GM12878 (cell line): ENCODE results near the gene UQCR11. TPM values are rescaled to one million over a fixed set of nuclear protein-coding genes. Genes with fewer than 3 reads are reported as not detected.

Experiments
- ATAC-seq: fragments of 200-7000 bp; cut with Tn5 transposase; 3 replicates; pipeline ENCODE4 v1.9.1; 2020; ENCODE audit warnings: mild to moderate bottlenecking, moderate library complexity
- BruUV-seq: library from RNA; stranded (reverse); fragments of 400-500 nt; replicated peaks from 2 replicates; lab custom pipeline; 2021; lab: Mats Ljungman, UMichigan
- CTCF ChIA-PET: fragments of 300-600 bp; sonication (Branson Sonifier 250); formaldehyde crosslinking; extraction: SDS; loops from one replicate; lab custom pipeline; 2021; ENCODE audit warnings: inconsistent platforms; lab: Yijun Ruan, JAX
- POLR2A ChIA-PET: fragments of 350-600 bp; formaldehyde crosslinking; extraction: SDS; loops from one replicate; lab custom pipeline; 2021; ENCODE audit warnings: inconsistent platforms; lab: Charles Lee
- RAD21 ChIA-PET: fragments of 300-600 bp; sonication (Branson Sonifier 250); formaldehyde crosslinking; loops from one replicate; lab custom pipeline; 2023; ENCODE audit warnings: antibody characterized with exemption; ENCODE audit not compliant: unreplicated experiment; lab: Charles Lee
- SMC1A ChIA-PET: fragments of 300-600 bp; sonication (Branson Sonifier 250); formaldehyde crosslinking; loops from one replicate; lab custom pipeline; 2023; ENCODE audit not compliant: unreplicated experiment, uncharacterized antibody; lab: Charles Lee
- DNase-seq: peaks from one replicate; pipeline ENCODE4 v3.0.0-alpha.2; 2011; ENCODE audit warnings: low read depth, low spot score
- FAIRE-seq: peaks from 3 replicates; lab custom pipeline; 2011; peaks lifted over from hg19 to GRCh38; lab: Jason Lieb, UNC
- H2AFZ ChIP-seq: 2 replicates; pipeline ENCODE4 v1.6.0; 2011; ENCODE audit warnings: low read depth, low read length, control low read depth; ENCODE audit not compliant: control insufficient read depth
- H3K27ac ChIP-seq: 2 replicates; pipeline ENCODE4 v1.5.1; 2011; ENCODE audit warnings: control low read depth; ENCODE audit not compliant: control insufficient read depth, insufficient read depth
- H3K27me3 ChIP-seq, 2 experiments: replicated peaks in 1 of 2; 2 replicates each; pipeline versions ENCODE4 v1.6.0 to v1.6.1; 2011; ENCODE audit warnings: low read length in 1 of 2; ENCODE audit not compliant: control insufficient read depth in 2 of 2, insufficient read depth in 2 of 2
- H3K36me3 ChIP-seq, 2 experiments: 2 replicates each; pipeline ENCODE4 v1.5.1; 2011; ENCODE audit warnings: low read length in 1 of 2; ENCODE audit not compliant: control insufficient read depth in 2 of 2, insufficient read depth in 2 of 2
- H3K4me1 ChIP-seq: 2 replicates; pipeline ENCODE4 v1.6.1; 2011; ENCODE audit warnings: mild to moderate bottlenecking, low read length, moderate library complexity, mixed read lengths; ENCODE audit not compliant: control insufficient read depth, insufficient read depth
- H3K4me2 ChIP-seq: 2 replicates; pipeline ENCODE4 v1.6.0; 2011; ENCODE audit warnings: control low read depth; ENCODE audit not compliant: control insufficient read depth, insufficient read depth
- H3K4me3 ChIP-seq: fragments of 200-600 bp; sonication (generic); 2 replicates; pipeline ENCODE4 v1.5.1; 2016
- H3K79me2 ChIP-seq: 2 replicates; pipeline ENCODE4 v1.6.0; 2011; ENCODE audit warnings: low read length; ENCODE audit not compliant: control insufficient read depth, insufficient read depth
- H3K9ac ChIP-seq: 2 replicates; pipeline ENCODE4 v1.8.0; 2011; ENCODE audit warnings: low read length, control low read depth, mixed read lengths; ENCODE audit not compliant: control insufficient read depth, insufficient read depth
- H3K9me3 ChIP-seq: replicated peaks from 3 replicates; pipeline ENCODE4 v1.5.1; 2011; ENCODE audit warnings: mild to moderate bottlenecking, low read length; ENCODE audit not compliant: control insufficient read depth, insufficient read depth
- H4K20me1 ChIP-seq: 2 replicates; pipeline ENCODE4 v1.6.0; 2011; ENCODE audit not compliant: control insufficient read depth, insufficient read depth
- BHLHE40 ChIP-seq, 2 experiments: fragments of 450-650 bp in 1 of 2; IDR thresholded peaks; 2 replicates each; pipeline ENCODE4 v1.6.1; 2011 to 2017; ENCODE audit warnings: low read depth in 2 of 2, borderline replicate concordance in 1 of 2, improper control_type of control experiment in 1 of 2, low read length in 1 of 2, mild to moderate bottlenecking in 1 of 2
- CBX3 ChIP-seq: fragments of 200-600 bp; sonication (generic); IDR thresholded peaks from 2 replicates; pipeline ENCODE4 v1.6.1; 2016; ENCODE audit warnings: low read depth, borderline replicate concordance
- CREM ChIP-seq: IDR thresholded peaks from 2 replicates; pipeline ENCODE4 v1.6.1; 2014; ENCODE audit warnings: antibody characterized with exemption, low read depth
- ELK1 ChIP-seq: IDR thresholded peaks from 2 replicates; pipeline ENCODE4 v1.6.1; 2012; ENCODE audit warnings: low read depth, low read length, improper control_type of control experiment
- IKZF2 ChIP-seq, 2 experiments: fragments of 450-650 bp; IDR thresholded peaks; 2 replicates each; pipeline ENCODE4 v1.6.1; 2017; ENCODE audit warnings: mild to moderate bottlenecking in 2 of 2, moderate library complexity in 2 of 2
- JUNB ChIP-seq: IDR thresholded peaks from 2 replicates; pipeline ENCODE4 v1.6.1; 2016; ENCODE audit warnings: antibody characterized with exemption, mild to moderate bottlenecking
- MLLT1 ChIP-seq: fragments of 450-650 bp; IDR thresholded peaks from 2 replicates; pipeline ENCODE4 v1.6.1; 2016; ENCODE audit warnings: mild to moderate bottlenecking
- NRF1 ChIP-seq: conservative IDR thresholded peaks from 2 replicates; pipeline ENCODE4 v1.6.1; 2011; ENCODE audit warnings: mild to moderate bottlenecking, low read depth, low read length, improper control_type of control experiment
- POLR2A ChIP-seq: IDR thresholded peaks from 2 replicates; pipeline ENCODE4 v1.6.1; 2011; ENCODE audit warnings: low read depth, mild to moderate bottlenecking, low read length
- POU2F2 ChIP-seq: IDR thresholded peaks from 3 replicates; pipeline ENCODE4 v1.6.1; 2011; ENCODE audit warnings: low read depth, mild to moderate bottlenecking, low read length, borderline replicate concordance
- RELA ChIP-seq: fragments of 450-650 bp; IDR thresholded peaks from 2 replicates; pipeline ENCODE4 v1.8.0; 2014; ENCODE audit warnings: borderline replicate concordance; ENCODE audit not compliant: partially characterized antibody
- SIX5 ChIP-seq: IDR thresholded peaks from 2 replicates; pipeline ENCODE4 v1.6.1; 2011; ENCODE audit warnings: mild to moderate bottlenecking, low read depth, low read length, moderate library complexity; ENCODE audit not compliant: severe bottlenecking
- ZBTB4 ChIP-seq: fragments of 450-650 bp; formaldehyde crosslinking; IDR thresholded peaks from 2 replicates; pipeline ENCODE4 v1.4.0; 2022; ENCODE audit warnings: mild to moderate bottlenecking, moderate library complexity
- ZZZ3 ChIP-seq: IDR thresholded peaks from 2 replicates; pipeline ENCODE4 v1.6.1; 2011; ENCODE audit warnings: low read depth; ENCODE audit not compliant: control insufficient read depth, insufficient read length
- WGBS: methylation state at CpG from one replicate; pipeline ENCODE4 v1.1.6; 2016; ENCODE audit warnings: low lambda C conversion rate; ENCODE audit not compliant: insufficient replicate concordance, insufficient coverage; ENCODE audit errors: missing lambda C conversion rate; 5-methylcytosine and 5-hydroxymethylcytosine counted together
- in situ Hi-C: fragments of 300-500 bp; cut with MboI; formaldehyde crosslinking; loops from 9 replicates; pipeline ENCODE4 v1.14.3; 2018; ENCODE audit warnings: mixed read lengths
- intact Hi-C: fragments of 100-400 bp; cut with micrococcal nuclease; formaldehyde crosslinking; loops from one replicate; pipeline ENCODE4 v1.14.2; 2022; ENCODE audit not compliant: unreplicated experiment
- polyA plus RNA-seq, 11 experiments: library from polyadenylated mRNA; depleted of rRNA in 4 of 11; unstranded in 6 of 11; stranded (reverse) in 5 of 11; fragments of >200 nt; fragmentation: Nextera tagmentation in 4 of 11; fragmentation: Illumina TruSeq in 1 of 11; extraction: Ambion mirVana in 4 of 11; extraction: Trizol in 1 of 11; gene quantifications; 1 replicate in 1 of 11; 2 replicates in 10 of 11; pipeline versions ENCODE4 v1.2.1 to v1.2.3, GENCODE V29; 2011 to 2016; ENCODE audit warnings: inconsistent platforms in 2 of 11, missing spikeins in 2 of 11, low read depth in 1 of 11
- total RNA-seq, 4 experiments: library from RNA; depleted of rRNA in 3 of 4; stranded (reverse); fragments of >200 nt in 3 of 4; fragmentation: Illumina TruSeq in 1 of 4; extraction: Trizol in 1 of 4; gene quantifications; 2 replicates each; pipeline versions ENCODE4 v1.2.1 to v1.2.3, GENCODE V29; 2013 to 2021

Gene UQCR11
- total and polyA plus RNA-seq, 10 of the 15 experiments (the other 5 are each of a cell fraction or from before 2014, with no cell fraction given): 28.6 to 586 (median 193) TPM

- ATAC-seq (no peak), FAIRE-seq (no peak), DNase-seq (no peak)
- POLR2A ChIA-PET: no interaction called here
- Histone ChIP-seq H3K4me1 (no peaks in the 10 kb centered on the region), H3K27me3 (no peaks in the 10 kb centered on the region), H3K4me2 (no peak overlapping the region), H2AFZ (no peak overlapping the region), H3K79me2 (no peaks in the 10 kb centered on the region), H3K36me3 (no peaks in the 10 kb centered on the region), H3K27ac (no peak overlapping the region), H3K4me3 (no peak overlapping the region), H3K9ac (no peak overlapping the region), H3K9me3 (no peaks in the 10 kb centered on the region), H4K20me1 (no peaks in the 10 kb centered on the region)
- no TSS peak for BruUV-seq
- intact Hi-C loops: no loop called here
- TF ChIP-seq IKZF2 (IDR thresholded peaks at IDR 0.05) (no peak), CREM (no peak), CBX3 (no peak), NRF1 (no peak), SIX5 (no peak), POLR2A (no peak), ZBTB4 (CRISPR knock-in tag) (no peak), MLLT1 (no peak), JUNB (no peak), POU2F2 (no peak), RELA (no peak), ZZZ3 (no peak), BHLHE40 (IDR thresholded peaks at IDR 0.05; ENCODE audit: borderline replicate concordance in 1 of 2, low read depth in 2 of 2, low read length in 1 of 2) (no peak), ELK1 (no peak)
- SMC1A ChIA-PET: no interaction called here
- in situ Hi-C loops: no loop called here
- CTCF ChIA-PET: no interaction called here
- 21% methylated on average over 6 of the region's 6 CpGs for WGBS
- RAD21 ChIA-PET: interaction anchor here (0.6 kb wide), 1 partner anchor 18 kb away, joined by 3 read pairs; no protein-coding TSS in a partner anchor
These were observed 42.0 kb downstream of the UQCR11 start for GRCh38 chr19:1563251-1563650.
